DND-41 (cell line): ENCODE results near the gene ADARB2.

ENCODE experiments used
- CTCF ChIP-seq: IDR thresholded peaks from 2 replicates; pipeline ENCODE4 v1.5.1; 2012; ENCODE audit warnings: borderline replicate concordance, low read length, moderate library complexity, mild to moderate bottlenecking; ENCODE audit not compliant: poor library complexity, severe bottlenecking; ENCODE audit errors: extremely low read depth
- EZH2 ChIP-seq: IDR thresholded peaks from 3 replicates; pipeline ENCODE4 v1.6.1; 2012; ENCODE audit warnings: borderline replicate concordance, low read depth, mild to moderate bottlenecking, moderate library complexity, low read length, inconsistent platforms; ENCODE audit not compliant: severe bottlenecking

DNA sequence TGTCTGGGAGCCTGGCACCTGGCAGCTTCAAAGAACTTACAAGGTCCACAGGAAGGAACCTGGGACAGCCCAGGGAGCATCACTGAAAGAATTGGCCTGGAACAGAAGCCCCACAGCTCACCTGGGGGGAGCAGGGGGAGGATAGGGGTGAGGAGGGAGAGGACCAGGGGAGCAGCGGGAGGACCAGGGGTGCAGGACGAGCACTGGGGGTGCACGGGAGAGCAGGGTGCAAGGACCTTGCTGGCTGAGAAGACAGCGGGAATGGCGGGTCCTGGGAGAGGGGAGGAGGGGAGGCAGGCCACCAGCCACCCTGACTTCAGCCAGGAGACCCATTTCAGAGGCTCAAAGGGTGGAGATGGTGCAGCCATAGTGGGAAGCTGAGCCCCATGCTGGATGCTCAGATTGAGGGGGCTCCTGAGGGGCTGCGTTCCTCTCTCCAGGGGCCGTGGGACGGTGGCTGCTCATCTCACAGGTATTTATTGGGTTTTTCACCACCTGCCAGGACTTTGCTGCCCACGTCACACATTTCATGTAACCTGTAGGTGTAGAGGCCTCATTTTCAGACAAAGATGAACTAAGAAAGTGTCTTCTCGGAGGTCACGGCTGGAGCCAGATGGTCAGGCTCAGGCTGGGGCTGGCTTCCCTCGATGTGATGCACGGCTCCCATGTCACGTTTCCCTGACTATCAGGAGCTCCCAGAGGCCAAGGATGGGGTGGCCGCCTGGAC, 571.1 kb downstream of the ADARB2 start:
- TF ChIP-seq CTCF (no peak), EZH2 (no peak)
